Mesodermal cell (in vitro differentiated cells): ENCODE data around the gene NAV2.

Experiments
- H3K27ac ChIP-seq: 2 replicates; pipeline ENCODE4 v1.7.0; 2013; ENCODE audit warnings: mild to moderate bottlenecking, low read depth, low read length, moderate library complexity; ENCODE audit not compliant: severe bottlenecking
- H3K36me3 ChIP-seq: 2 replicates; pipeline ENCODE4 v1.7.1; 2013; ENCODE audit warnings: mild to moderate bottlenecking, low read length, moderate library complexity; ENCODE audit not compliant: control insufficient read depth, insufficient read depth
- H3K4me1 ChIP-seq: one replicate; pipeline ENCODE4 v1.7.1; 2013; ENCODE audit warnings: mild to moderate bottlenecking, low read length; ENCODE audit not compliant: insufficient read depth, control insufficient read depth, poor library complexity, severe bottlenecking
- H3K4me3 ChIP-seq: 2 replicates; pipeline ENCODE4 v1.7.0; 2013; ENCODE audit warnings: low read length, control low read depth, mild to moderate bottlenecking; ENCODE audit not compliant: insufficient read depth, poor library complexity, severe bottlenecking; ENCODE audit errors: extremely low read depth
- H3K9me3 ChIP-seq: 2 replicates; pipeline ENCODE4 v1.7.1; 2013; ENCODE audit warnings: mild to moderate bottlenecking, low read length, moderate library complexity; ENCODE audit not compliant: control insufficient read depth
- WGBS, 2 experiments: methylation state at CpG; one replicate each; pipeline ENCODE4 v1.1.5; 2013; ENCODE audit warnings: missing lambda C conversion rate in 2 of 2; ENCODE audit not compliant: insufficient coverage in 2 of 2; 5-methylcytosine and 5-hydroxymethylcytosine counted together

The NAV2 gene

GRCh38 chr11:19834771-19835170 lies 122.1 kb downstream of the NAV2 start:
- Histone ChIP-seq H3K4me1 (no peaks in the 10 kb centered on the region), H3K4me3 (no peak overlapping the region), H3K36me3 (peaks cover 19% of the 10 kb centered on the region), H3K27ac (no peak overlapping the region), H3K9me3 (no peaks in the 10 kb centered on the region)

GRCh38 chr11:19836666-19837065 lies 124.0 kb downstream of the NAV2 start:
- no peak overlapping the region for H3K27ac ChIP-seq
- no peak overlapping the region for H3K4me3 ChIP-seq
- WGBS, 2 experiments, result 100% methylated on average over 2 of the region's 2 CpGs; no CpG with 5 or more reads in 1 of the 2 experiments
- no peaks in the 10 kb centered on the region for H3K4me1 ChIP-seq
- H3K36me3 ChIP-seq, result peaks cover 19% of the 10 kb centered on the region
- H3K9me3 ChIP-seq, result no peaks in the 10 kb centered on the region

GRCh38 chr11:19838994-19839768 lies 126.5 kb downstream of the NAV2 start:
- 89 to 100% methylated on average over 1 to 3 of the region's 4 CpGs for WGBS, 2 experiments
- H3K27ac ChIP-seq, result no peak overlapping the region
- H3K9me3 ChIP-seq, result no peaks in the 10 kb centered on the region
- H3K36me3 ChIP-seq, result peaks cover 8% of the 10 kb centered on the region
- H3K4me3 ChIP-seq, result no peak overlapping the region
- H3K4me1 ChIP-seq, result no peaks in the 10 kb centered on the region

GRCh38 chr11:19840961-19841360 lies 128.3 kb downstream of the NAV2 start:
- no peak overlapping the region for H3K27ac ChIP-seq
- no peaks in the 10 kb centered on the region for H3K9me3 ChIP-seq
- no peaks in the 10 kb centered on the region for H3K4me1 ChIP-seq
- peaks cover 4% of the 10 kb centered on the region for H3K36me3 ChIP-seq
- H3K4me3 ChIP-seq, result no peak overlapping the region

- Histone ChIP-seq H3K36me3 (no peaks in the 10 kb centered on the region), H3K4me3 (no peak overlapping the region), H3K27ac (no peak overlapping the region), H3K4me1 (no peaks in the 10 kb centered on the region), H3K9me3 (no peaks in the 10 kb centered on the region)
- 94 to 97% methylated on average over 7 of the region's 7 CpGs for WGBS, 2 experiments
Measured at GRCh38 chr11:19842505-19842904, 129.9 kb downstream of the NAV2 start.

GRCh38 chr11:19843079-19843478 lies 130.4 kb downstream of the NAV2 start:
- 89 to 100% methylated on average over 1 of the region's 2 CpGs for WGBS, 2 experiments
- no peak overlapping the region for H3K27ac ChIP-seq
- no peaks in the 10 kb centered on the region for H3K9me3 ChIP-seq
- H3K4me3 ChIP-seq, result no peak overlapping the region
- no peaks in the 10 kb centered on the region for H3K36me3 ChIP-seq
- H3K4me1 ChIP-seq, result no peaks in the 10 kb centered on the region

- Histone ChIP-seq H3K27ac (no peak overlapping the region), H3K4me1 (no peaks in the 10 kb centered on the region), H3K4me3 (no peak overlapping the region), H3K36me3 (no peaks in the 10 kb centered on the region), H3K9me3 (no peaks in the 10 kb centered on the region)
Measured at GRCh38 chr11:19844012-19844411, 131.4 kb downstream of the NAV2 start.

- no peaks in the 10 kb centered on the region for H3K4me1 ChIP-seq
- H3K9me3 ChIP-seq, result no peaks in the 10 kb centered on the region
- 100% methylated on average over 1 of the region's 2 CpGs for WGBS, 2 experiments
- H3K36me3 ChIP-seq, result no peaks in the 10 kb centered on the region
- H3K27ac ChIP-seq, result no peak overlapping the region
- no peak overlapping the region for H3K4me3 ChIP-seq
Measured at GRCh38 chr11:19844806-19845205, 132.2 kb downstream of the NAV2 start.

- Histone ChIP-seq H3K4me1 (no peaks in the 10 kb centered on the region), H3K9me3 (no peaks in the 10 kb centered on the region), H3K36me3 (no peaks in the 10 kb centered on the region), H3K4me3 (no peak overlapping the region), H3K27ac (no peak overlapping the region)
Measured at GRCh38 chr11:19845626-19846025, 133.0 kb downstream of the NAV2 start.

- 83 to 85% methylated on average over 3 to 4 of the region's 6 CpGs for WGBS, 2 experiments
- no peak overlapping the region for H3K27ac ChIP-seq
Measured at GRCh38 chr11:19846654-19847305, 134.1 kb downstream of the NAV2 start.

GRCh38 chr11:19848219-19848618 lies 135.6 kb downstream of the NAV2 start:
- Histone ChIP-seq H3K9me3 (no peaks in the 10 kb centered on the region), H3K27ac (no peak overlapping the region), H3K4me1 (no peaks in the 10 kb centered on the region), H3K4me3 (no peak overlapping the region), H3K36me3 (no peaks in the 10 kb centered on the region)
- WGBS, 2 experiments, result 83 to 100% methylated on average over 1 to 2 of the region's 2 CpGs

More at GRCh38 chr11:19846654-19847305, 134.1 kb downstream of the NAV2 start:
- H3K36me3 ChIP-seq, result no peaks in the 10 kb centered on the region
- H3K9me3 ChIP-seq, result no peaks in the 10 kb centered on the region
- H3K4me1 ChIP-seq, result no peaks in the 10 kb centered on the region
- no peak overlapping the region for H3K4me3 ChIP-seq
